Thoracic aorta (tissue), 2 donors: Measurements from ENCODE around the gene FBXW7. TPM values are rescaled to one million over a fixed set of nuclear protein-coding genes. Genes with fewer than 3 reads are reported as not detected.

Experiments
- ATAC-seq: fragments of 150-250 bp; one replicate; pipeline ENCODE4 v1.8.0; 2017; ENCODE audit warnings: low read depth; ENCODE audit not compliant: insufficient number of reproducible peaks, low FRiP score
- DNase-seq: peaks from one replicate; pipeline ENCODE4 v3.0.0-alpha.2; 2020; ENCODE audit warnings: low spot score
- H3K27ac ChIP-seq, 2 donors: fragments of 200-600 bp; sonication (generic); 1 replicate in 1 of 2; 2 replicates in 1 of 2; pipeline ENCODE4 v1.5.1; 2016; ENCODE audit warnings: mild to moderate bottlenecking in 2 of 2, moderate library complexity in 2 of 2
- H3K27me3 ChIP-seq: fragments of 200-600 bp; sonication (generic); replicated peaks from 2 replicates; pipeline ENCODE4 v1.6.0; 2016; ENCODE audit warnings: mild to moderate bottlenecking; ENCODE audit not compliant: insufficient read depth
- H3K36me3 ChIP-seq: fragments of 200-600 bp; sonication (generic); one replicate; pipeline ENCODE4 v1.5.1; 2016
- H3K4me1 ChIP-seq, 2 donors: fragments of 200-600 bp; sonication (generic); 1 replicate in 1 of 2; 2 replicates in 1 of 2; pipeline versions ENCODE4 v1.5.1 to v1.6.0; 2016; ENCODE audit warnings: low read depth in 2 of 2, mild to moderate bottlenecking in 1 of 2; ENCODE audit not compliant: control insufficient read depth in 1 of 2
- H3K4me3 ChIP-seq: fragments of 200-600 bp; sonication (generic); 2 replicates; pipeline ENCODE4 v1.5.1; 2016; ENCODE audit warnings: mild to moderate bottlenecking
- H3K9me3 ChIP-seq: fragments of 200-600 bp; sonication (generic); 2 replicates; pipeline ENCODE4 v1.5.1; 2016
- total RNA-seq, 2 donors: library from RNA; depleted of rRNA; stranded (reverse); fragments of >200 nt; gene quantifications; one replicate each; pipeline versions ENCODE4 v1.1.0 to v1.2.3, GENCODE V29; 2016
- TF ChIP-seq, protein P1 (sequence below): fragments of 200-600 bp; sonication (generic); IDR thresholded peaks from one replicate; pipeline ENCODE4 v1.5.1; 2019; ENCODE audit warnings: antibody characterized with exemption

FBXW7 gene
- total RNA-seq, 2 donors from 2014 or later = 31.5 to 92.6 TPM

DNA sequence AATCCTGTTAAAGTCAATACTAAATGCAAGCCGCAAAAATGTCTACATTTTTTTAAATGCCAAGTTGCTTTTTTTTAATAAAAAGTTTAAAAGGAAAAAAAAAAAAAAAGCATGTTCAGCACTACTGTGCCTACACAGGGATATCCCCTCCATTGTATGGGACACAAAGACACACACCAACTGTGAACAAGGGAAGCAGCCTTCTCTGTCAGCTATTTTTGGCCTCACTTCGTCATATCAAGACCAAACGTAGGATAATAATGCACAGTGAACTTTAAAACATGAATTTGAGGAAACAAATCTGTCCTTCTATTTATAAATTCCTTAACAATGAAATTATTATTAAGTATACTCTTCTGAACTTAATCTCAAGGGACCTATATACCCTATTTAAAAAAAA is 4.4 kb downstream of the FBXW7 start:
- TF ChIP-seq, protein P1, sequence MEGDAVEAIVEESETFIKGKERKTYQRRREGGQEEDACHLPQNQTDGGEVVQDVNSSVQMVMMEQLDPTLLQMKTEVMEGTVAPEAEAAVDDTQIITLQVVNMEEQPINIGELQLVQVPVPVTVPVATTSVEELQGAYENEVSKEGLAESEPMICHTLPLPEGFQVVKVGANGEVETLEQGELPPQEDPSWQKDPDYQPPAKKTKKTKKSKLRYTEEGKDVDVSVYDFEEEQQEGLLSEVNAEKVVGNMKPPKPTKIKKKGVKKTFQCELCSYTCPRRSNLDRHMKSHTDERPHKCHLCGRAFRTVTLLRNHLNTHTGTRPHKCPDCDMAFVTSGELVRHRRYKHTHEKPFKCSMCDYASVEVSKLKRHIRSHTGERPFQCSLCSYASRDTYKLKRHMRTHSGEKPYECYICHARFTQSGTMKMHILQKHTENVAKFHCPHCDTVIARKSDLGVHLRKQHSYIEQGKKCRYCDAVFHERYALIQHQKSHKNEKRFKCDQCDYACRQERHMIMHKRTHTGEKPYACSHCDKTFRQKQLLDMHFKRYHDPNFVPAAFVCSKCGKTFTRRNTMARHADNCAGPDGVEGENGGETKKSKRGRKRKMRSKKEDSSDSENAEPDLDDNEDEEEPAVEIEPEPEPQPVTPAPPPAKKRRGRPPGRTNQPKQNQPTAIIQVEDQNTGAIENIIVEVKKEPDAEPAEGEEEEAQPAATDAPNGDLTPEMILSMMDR = no peak
- Histone ChIP-seq H3K36me3 (no peaks in the 10 kb centered on the region), H3K27ac (no peak overlapping the region), H3K4me3 (no peak overlapping the region), H3K9me3 (no peaks in the 10 kb centered on the region), H3K4me1 (peaks cover 20 to 21% of the 10 kb centered on the region in 2 donors), H3K27me3 (no peaks in the 10 kb centered on the region)
- DNase-seq (no peak), ATAC-seq (no peak)

DNA sequence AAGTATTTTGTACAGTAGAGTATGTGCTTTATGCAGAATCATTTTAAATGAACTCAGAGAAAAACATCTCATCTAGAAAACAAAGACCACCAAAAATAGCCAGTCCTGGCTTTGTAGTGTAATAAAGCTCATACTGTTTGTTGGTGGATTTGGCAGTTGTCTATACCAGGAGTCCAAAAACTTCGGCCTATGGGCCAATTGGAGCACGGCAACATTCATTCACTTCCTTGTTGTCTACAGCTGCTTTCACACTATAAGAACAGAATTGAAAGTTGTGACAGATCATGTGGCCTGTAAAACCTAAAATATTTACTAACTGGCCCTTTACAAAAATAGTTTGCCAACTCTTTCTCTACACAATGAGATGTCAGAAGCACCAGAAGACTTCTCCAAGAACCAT is 5.3 kb downstream of the FBXW7 start:
- Histone ChIP-seq H3K27me3 (no peaks in the 10 kb centered on the region), H3K9me3 (no peaks in the 10 kb centered on the region), H3K4me1 (peaks cover 20 to 21% of the 10 kb centered on the region in 2 donors), H3K4me3 (no peak overlapping the region), H3K36me3 (no peaks in the 10 kb centered on the region), H3K27ac (no peak overlapping the region)
- ATAC-seq (no peak), DNase-seq (no peak)
- TF ChIP-seq, protein P1 = no peak

DNA sequence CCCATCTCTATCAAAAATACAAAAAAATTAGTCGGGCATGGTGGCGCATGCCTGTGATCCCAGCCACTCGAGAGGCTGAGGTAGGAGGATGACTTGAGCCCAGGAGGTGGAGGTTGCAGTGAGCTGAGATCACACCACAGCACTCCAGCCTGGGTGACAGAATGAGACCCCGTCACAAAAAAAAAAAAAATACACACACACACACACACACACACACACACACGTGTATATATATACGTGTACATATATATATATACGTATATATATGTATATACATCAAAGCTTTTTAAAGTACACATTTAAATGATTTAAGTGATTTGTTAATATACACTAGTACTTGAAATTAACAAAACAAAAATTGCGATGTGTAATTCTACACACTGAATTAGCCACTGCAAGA is 6.0 kb downstream of the FBXW7 start:
- no peaks in the 10 kb centered on the region for H3K27me3 ChIP-seq
- H3K27ac ChIP-seq = no peak overlapping the region
- no peak for DNase-seq
- H3K36me3 ChIP-seq = no peaks in the 10 kb centered on the region
- TF ChIP-seq, protein P1 = no peak
- H3K4me3 ChIP-seq = no peak overlapping the region
- H3K9me3 ChIP-seq = no peaks in the 10 kb centered on the region
- no peak for ATAC-seq
- H3K4me1 ChIP-seq = peaks cover 20 to 21% of the 10 kb centered on the region in 2 donors

DNA sequence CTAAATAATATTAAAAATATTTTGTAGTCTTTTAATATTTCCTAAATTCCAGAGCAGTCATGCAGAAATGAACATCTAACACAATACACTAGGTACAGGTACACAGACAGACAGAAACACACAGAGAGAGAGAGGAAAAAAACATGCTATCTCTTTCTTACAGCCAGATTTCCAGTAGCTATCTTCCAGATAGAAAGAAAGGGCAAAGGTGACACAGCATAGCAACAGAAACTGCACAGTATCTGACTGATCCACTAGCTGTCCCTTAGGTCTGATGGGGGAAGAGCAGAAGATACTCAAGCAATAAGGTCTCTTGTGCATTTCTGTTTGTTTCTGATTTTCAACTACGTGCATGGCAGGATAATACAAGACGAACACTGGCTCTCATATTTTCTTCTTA is 7.8 kb downstream of the FBXW7 start:
- no peak overlapping the region for H3K4me3 ChIP-seq
- DNase-seq = no peak
- H3K4me1 ChIP-seq = peaks cover 5 to 6% of the 10 kb centered on the region in 2 donors
- TF ChIP-seq, protein P1 = no peak
- no peak overlapping the region for H3K27ac ChIP-seq
- no peaks in the 10 kb centered on the region for H3K27me3 ChIP-seq
- ATAC-seq = no peak
- H3K9me3 ChIP-seq = no peaks in the 10 kb centered on the region
- no peaks in the 10 kb centered on the region for H3K36me3 ChIP-seq

DNA sequence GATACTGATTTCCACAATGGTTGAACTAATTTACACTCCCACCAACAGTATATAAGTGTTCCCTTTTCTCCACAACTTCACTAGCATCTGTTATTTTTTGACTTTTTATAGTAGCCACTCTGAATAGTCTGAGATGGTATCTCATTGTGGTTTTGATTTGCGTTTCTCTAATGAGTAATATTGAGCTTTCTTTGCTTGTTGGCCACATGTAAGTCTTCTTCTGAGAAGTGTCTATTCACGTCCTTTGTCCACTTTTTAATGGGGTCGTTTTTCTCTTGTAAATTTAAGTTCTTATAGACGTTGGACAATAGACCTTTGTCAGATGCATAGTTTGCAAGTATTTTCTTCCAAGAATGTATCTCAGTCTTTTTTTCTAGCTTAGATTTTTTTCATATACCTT is 10.0 kb downstream of the FBXW7 start:
- Histone ChIP-seq H3K27ac (no peak overlapping the region), H3K4me3 (no peak overlapping the region), H3K36me3 (no peaks in the 10 kb centered on the region), H3K27me3 (no peaks in the 10 kb centered on the region), H3K4me1 (no peaks in the 10 kb centered on the region), H3K9me3 (no peaks in the 10 kb centered on the region)
- ATAC-seq = no peak
- no peak for DNase-seq
- TF ChIP-seq, protein P1 = no peak
